ENCODE data around the gene TNRC6B.

DNA sequence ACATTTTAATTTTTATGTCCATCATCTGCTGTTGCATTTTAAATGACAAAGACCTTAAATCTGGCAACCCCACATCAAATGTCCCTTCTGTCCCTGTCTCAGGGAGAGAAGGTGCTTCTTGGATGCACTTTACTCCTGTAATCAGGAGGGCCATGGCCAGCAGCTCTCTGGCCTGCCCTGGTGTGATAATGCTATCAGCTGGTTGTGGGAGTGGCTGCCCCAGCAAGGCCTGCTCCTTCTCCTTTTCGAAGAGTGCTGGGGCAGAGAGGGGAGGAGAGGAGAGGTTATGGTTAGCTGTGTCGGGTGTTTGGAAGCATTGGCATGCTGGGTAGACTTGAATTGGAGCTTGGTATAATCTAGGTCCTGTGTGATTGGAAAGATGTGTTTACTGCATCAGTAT, 12.8 kb downstream of the TNRC6B start:
- no peak for TF ChIP-seq POLR2A (IDR thresholded peaks at IDR 0.05)
- TF ChIP-seq, protein P1, sequence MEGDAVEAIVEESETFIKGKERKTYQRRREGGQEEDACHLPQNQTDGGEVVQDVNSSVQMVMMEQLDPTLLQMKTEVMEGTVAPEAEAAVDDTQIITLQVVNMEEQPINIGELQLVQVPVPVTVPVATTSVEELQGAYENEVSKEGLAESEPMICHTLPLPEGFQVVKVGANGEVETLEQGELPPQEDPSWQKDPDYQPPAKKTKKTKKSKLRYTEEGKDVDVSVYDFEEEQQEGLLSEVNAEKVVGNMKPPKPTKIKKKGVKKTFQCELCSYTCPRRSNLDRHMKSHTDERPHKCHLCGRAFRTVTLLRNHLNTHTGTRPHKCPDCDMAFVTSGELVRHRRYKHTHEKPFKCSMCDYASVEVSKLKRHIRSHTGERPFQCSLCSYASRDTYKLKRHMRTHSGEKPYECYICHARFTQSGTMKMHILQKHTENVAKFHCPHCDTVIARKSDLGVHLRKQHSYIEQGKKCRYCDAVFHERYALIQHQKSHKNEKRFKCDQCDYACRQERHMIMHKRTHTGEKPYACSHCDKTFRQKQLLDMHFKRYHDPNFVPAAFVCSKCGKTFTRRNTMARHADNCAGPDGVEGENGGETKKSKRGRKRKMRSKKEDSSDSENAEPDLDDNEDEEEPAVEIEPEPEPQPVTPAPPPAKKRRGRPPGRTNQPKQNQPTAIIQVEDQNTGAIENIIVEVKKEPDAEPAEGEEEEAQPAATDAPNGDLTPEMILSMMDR (IDR thresholded peaks at IDR 0.05), result no peak
- TF ChIP-seq EP300 (IDR thresholded peaks at IDR 0.05), result no peak
- TF ChIP-seq POLR2AphosphoS5 (IDR thresholded peaks at IDR 0.05), result no peak
